ENCODE data around the gene TPT1. TPM values are rescaled to one million over a fixed set of nuclear protein-coding genes. Genes with fewer than 3 reads are reported as not detected.
"Not testable (repeated sequence)": the region's sequence is repeated elsewhere in the genome, so short reads cannot be mapped to it uniquely, and the experiment has no call there.

Gene TPT1
- total and polyA plus RNA-seq, 2 donors (not counting 1 experiment from before 2014, with no cell fraction given) = 2,507 to 4,871 TPM

GRCh38 chr13:45381196-45381595 is 40.2 kb upstream of the TPT1 start:
- POLR2A ChIA-PET = no interaction called here
- Histone ChIP-seq H3K4me3 (ENCODE audit: control extremely low read depth in 1 of 5, extremely low read depth in 1 of 5, insufficient read depth in 1 of 5, low read depth in 2 of 5, low read length in 4 of 5) (no peak overlapping the region), H3K27ac (ENCODE audit: low read length in 2 of 2) (no peak overlapping the region), H3K79me2 (ENCODE audit: control insufficient read depth, insufficient read depth, low read length) (no peaks in the 10 kb centered on the region), H4K20me1 (ENCODE audit: control insufficient read depth, insufficient read depth, low read length, poor library complexity, severe bottlenecking) (no peaks in the 10 kb centered on the region), H3K4me1 (ENCODE audit: control insufficient read depth in 2 of 2, insufficient read depth in 2 of 2, low read length in 2 of 2) (no peaks in the 10 kb centered on the region), H3K36me3 (replicated peaks in 1 of 2; ENCODE audit: control extremely low read depth in 1 of 2, control insufficient read depth in 1 of 2, extremely low read depth in 1 of 2, insufficient read depth in 2 of 2, low read length in 1 of 2) (peaks cover 0 to 8% of the 10 kb centered on the region in 2 experiments), H3K9me3 (ENCODE audit: control extremely low read depth in 1 of 3, control insufficient read depth in 2 of 3, insufficient read depth in 1 of 3, low read length in 2 of 3) (no peaks in the 10 kb centered on the region), H3K9ac (ENCODE audit: low read length) (no peak overlapping the region), H3K4me2 (replicated peaks; ENCODE audit: low read depth, low read length, poor library complexity, severe bottlenecking) (no peak overlapping the region), H3K27me3 (replicated peaks in 1 of 4; ENCODE audit: control extremely low read depth in 1 of 4, control insufficient read depth in 3 of 4, insufficient read depth in 4 of 4, low read length in 3 of 4) (no peaks in the 10 kb centered on the region), H2AFZ (ENCODE audit: insufficient read depth, low read depth, low read length, poor library complexity, severe bottlenecking) (no peak overlapping the region)
- CTCF ChIA-PET = no interaction called here
- TF ChIP-seq CTCF (IDR thresholded peaks at IDR 0.05) = no peak
- TF ChIP-seq EZH2 (IDR thresholded peaks at IDR 0.05; ENCODE audit: borderline replicate concordance, insufficient read depth, low read depth, low read length, poor library complexity, severe bottlenecking) = no peak
- Mint-ChIP-seq H3K9me3 (ENCODE audit: insufficient read depth) (no peaks in the 10 kb centered on the region), H3K4me3 (no peak overlapping the region), H3K27ac (no peak overlapping the region), H3K27me3 (no peaks in the 10 kb centered on the region), H3K4me1 (no peaks in the 10 kb centered on the region)
- intact Hi-C loops (cut with micrococcal nuclease) = no loop called here
- no peak for DNase-seq
- ATAC-seq (ENCODE audit: low read depth) = no peak
- WGBS (ENCODE audit: insufficient coverage) = 100% methylated on average over 2 of the region's 12 CpGs

- H2AFZ ChIP-seq (ENCODE audit: insufficient read depth, low read depth, low read length, poor library complexity, severe bottlenecking); ATAC-seq (ENCODE audit: low read depth): not testable (repeated sequence)
Measured at GRCh38 chr13:45380708-45381107, 39.7 kb upstream of the TPT1 start.

GRCh38 chr13:45379516-45379915 is 38.5 kb upstream of the TPT1 start:
- DNase-seq, POLR2A ChIA-PET: not testable (repeated sequence)

More at GRCh38 chr13:45380708-45381107, 39.7 kb upstream of the TPT1 start:
- H3K9me3 ChIP-seq (ENCODE audit: control extremely low read depth in 1 of 3, control insufficient read depth in 2 of 3, insufficient read depth in 1 of 3, low read length in 2 of 3); H3K4me1 ChIP-seq (ENCODE audit: control insufficient read depth in 2 of 2, insufficient read depth in 2 of 2, low read length in 2 of 2); H3K27ac Mint-ChIP-seq; CTCF ChIA-PET; POLR2A ChIA-PET; H3K79me2 ChIP-seq (ENCODE audit: control insufficient read depth, insufficient read depth, low read length); H3K4me1 Mint-ChIP-seq; H3K9me3 Mint-ChIP-seq (ENCODE audit: insufficient read depth); H4K20me1 ChIP-seq (ENCODE audit: control insufficient read depth, insufficient read depth, low read length, poor library complexity, severe bottlenecking); H3K4me2 ChIP-seq (replicated peaks; ENCODE audit: low read depth, low read length, poor library complexity, severe bottlenecking); DNase-seq; H3K27me3 ChIP-seq (replicated peaks in 1 of 4; ENCODE audit: control extremely low read depth in 1 of 4, control insufficient read depth in 3 of 4, insufficient read depth in 4 of 4, low read length in 3 of 4); H3K36me3 ChIP-seq (replicated peaks in 1 of 2; ENCODE audit: control extremely low read depth in 1 of 2, control insufficient read depth in 1 of 2, extremely low read depth in 1 of 2, insufficient read depth in 2 of 2, low read length in 1 of 2); H3K4me3 Mint-ChIP-seq; H3K4me3 ChIP-seq (ENCODE audit: control extremely low read depth in 1 of 5, extremely low read depth in 1 of 5, insufficient read depth in 1 of 5, low read depth in 2 of 5, low read length in 4 of 5); H3K9ac ChIP-seq (ENCODE audit: low read length); H3K27ac ChIP-seq (ENCODE audit: low read length in 2 of 2); H3K27me3 Mint-ChIP-seq; intact Hi-C loops (cut with micrococcal nuclease): not testable (repeated sequence)
- WGBS (ENCODE audit: insufficient coverage) = 98% methylated on average over 5 of the region's 8 CpGs

More at GRCh38 chr13:45379516-45379915, 38.5 kb upstream of the TPT1 start:
- H3K9me3 Mint-ChIP-seq (ENCODE audit: insufficient read depth); ATAC-seq (ENCODE audit: low read depth); H3K4me2 ChIP-seq (replicated peaks; ENCODE audit: low read depth, low read length, poor library complexity, severe bottlenecking); H3K4me3 ChIP-seq (ENCODE audit: control extremely low read depth in 1 of 5, extremely low read depth in 1 of 5, insufficient read depth in 1 of 5, low read depth in 2 of 5, low read length in 4 of 5); H3K9me3 ChIP-seq (ENCODE audit: control extremely low read depth in 1 of 3, control insufficient read depth in 2 of 3, insufficient read depth in 1 of 3, low read length in 2 of 3); CTCF ChIA-PET; H2AFZ ChIP-seq (ENCODE audit: insufficient read depth, low read depth, low read length, poor library complexity, severe bottlenecking); H3K79me2 ChIP-seq (ENCODE audit: control insufficient read depth, insufficient read depth, low read length); H3K36me3 ChIP-seq (replicated peaks in 1 of 2; ENCODE audit: control extremely low read depth in 1 of 2, control insufficient read depth in 1 of 2, extremely low read depth in 1 of 2, insufficient read depth in 2 of 2, low read length in 1 of 2); H3K27ac ChIP-seq (ENCODE audit: low read length in 2 of 2); H3K27me3 Mint-ChIP-seq; H3K4me1 Mint-ChIP-seq; intact Hi-C loops (cut with micrococcal nuclease); H3K27me3 ChIP-seq (replicated peaks in 1 of 4; ENCODE audit: control extremely low read depth in 1 of 4, control insufficient read depth in 3 of 4, insufficient read depth in 4 of 4, low read length in 3 of 4); H3K4me1 ChIP-seq (ENCODE audit: control insufficient read depth in 2 of 2, insufficient read depth in 2 of 2, low read length in 2 of 2); H4K20me1 ChIP-seq (ENCODE audit: control insufficient read depth, insufficient read depth, low read length, poor library complexity, severe bottlenecking); H3K9ac ChIP-seq (ENCODE audit: low read length); H3K4me3 Mint-ChIP-seq; H3K27ac Mint-ChIP-seq: not testable (repeated sequence)
- 97% methylated on average over 6 of the region's 10 CpGs for WGBS (ENCODE audit: insufficient coverage)
